IMR-90 (cell line): Measurements from ENCODE around the gene PCARE. TPM values are rescaled to one million over a fixed set of nuclear protein-coding genes. Genes with fewer than 3 reads are reported as not detected.

Experiments used
- ATAC-seq: fragments of 200-7000 bp; cut with Tn5 transposase; 2 replicates; pipeline ENCODE4 v1.9.1; 2020; ENCODE audit warnings: low read depth, mild to moderate bottlenecking, moderate library complexity
- BruUV-seq: library from RNA; stranded (reverse); fragments of 400-500 nt; replicated peaks from 2 replicates; lab custom pipeline; 2021; lab: Mats Ljungman, UMichigan
- CTCF ChIA-PET: fragments of 300-600 bp; formaldehyde crosslinking; extraction: SDS; loops from one replicate; lab custom pipeline; 2021; ENCODE audit warnings: antibody characterized with exemption; lab: Yijun Ruan, JAX
- POLR2A ChIA-PET: fragments of 300-600 bp; sonication (Branson Sonifier 250); formaldehyde crosslinking; loops from one replicate; lab custom pipeline; 2022; ENCODE audit warnings: antibody characterized with exemption; ENCODE audit not compliant: unreplicated experiment; lab: Charles Lee
- DNase-seq: peaks from one replicate; pipeline ENCODE4 v3.0.0; 2013
- H2AFZ ChIP-seq: replicated peaks from 2 replicates; pipeline ENCODE3; 2013; ENCODE audit warnings: low read length, mild to moderate bottlenecking; ENCODE audit not compliant: poor library complexity
- H2AK5ac ChIP-seq: 2 replicates; pipeline ENCODE4 v1.6.1; 2013; ENCODE audit warnings: low read depth, low read length, inconsistent platforms
- H2AK9ac ChIP-seq: replicated peaks from 2 replicates; pipeline ENCODE3; 2013; ENCODE audit warnings: mild to moderate bottlenecking, low read depth, low read length, moderate library complexity; ENCODE audit not compliant: poor library complexity
- H2BK120ac ChIP-seq: 2 replicates; pipeline ENCODE4 v1.6.1; 2013; ENCODE audit warnings: low read depth, low read length, inconsistent platforms
- H2BK15ac ChIP-seq: 3 replicates; pipeline ENCODE4 v1.6.1; 2013; ENCODE audit warnings: low read depth, low read length, inconsistent platforms
- H2BK20ac ChIP-seq: 2 replicates; pipeline ENCODE4 v1.6.1; 2013; ENCODE audit warnings: low read depth, mild to moderate bottlenecking, inconsistent platforms, low read length, moderate library complexity
- H2BK5ac ChIP-seq: 2 replicates; pipeline ENCODE4 v1.6.1; 2013; ENCODE audit warnings: mild to moderate bottlenecking, low read depth, low read length, inconsistent platforms; ENCODE audit not compliant: poor library complexity, severe bottlenecking
- H3K14ac ChIP-seq: replicated peaks from 2 replicates; pipeline ENCODE4 v1.6.1; 2013; ENCODE audit warnings: low read depth, low read length, inconsistent platforms
- H3K18ac ChIP-seq: 2 replicates; pipeline ENCODE4 v1.6.1; 2013; ENCODE audit warnings: low read depth, low read length, control low read depth
- H3K23ac ChIP-seq: 2 replicates; pipeline ENCODE4 v1.6.1; 2013; ENCODE audit warnings: low read depth, low read length, inconsistent platforms
- H3K27ac ChIP-seq: 2 replicates; pipeline ENCODE4 v1.5.1; 2013; ENCODE audit warnings: mild to moderate bottlenecking, control low read depth, low read length; ENCODE audit not compliant: insufficient read depth
- H3K27me3 ChIP-seq: 2 replicates; pipeline ENCODE4 v1.6.1; 2013; ENCODE audit warnings: low read length; ENCODE audit not compliant: control insufficient read depth, insufficient read depth
- H3K36me3 ChIP-seq: 2 replicates; pipeline ENCODE4 v1.6.1; 2013; ENCODE audit warnings: low read length, mixed read lengths; ENCODE audit not compliant: control insufficient read depth, insufficient read depth
- H3K4ac ChIP-seq: 2 replicates; pipeline ENCODE4 v1.6.1; 2013; ENCODE audit warnings: low read depth, low read length, inconsistent platforms
- H3K4me1 ChIP-seq: 2 replicates; pipeline ENCODE4 v1.6.1; 2013; ENCODE audit warnings: low read length, mixed read lengths; ENCODE audit not compliant: control insufficient read depth, insufficient read depth
- H3K4me2 ChIP-seq: 2 replicates; pipeline ENCODE4 v1.6.1; 2013; ENCODE audit warnings: low read depth, mild to moderate bottlenecking, control low read depth, low read length, moderate library complexity
- H3K4me3 ChIP-seq: 2 replicates; pipeline ENCODE4 v1.5.1; 2013; ENCODE audit warnings: low read depth, mild to moderate bottlenecking, control low read depth, low read length, moderate library complexity; ENCODE audit not compliant: insufficient read depth
- H3K56ac ChIP-seq: 2 replicates; pipeline ENCODE4 v1.6.1; 2013; ENCODE audit warnings: low read length, inconsistent platforms; ENCODE audit not compliant: insufficient read depth; ENCODE audit errors: extremely low read depth
- H3K79me1 ChIP-seq, 2 experiments: 2 replicates each; pipeline ENCODE4 v1.6.1; 2013; ENCODE audit warnings: low read length in 2 of 2, inconsistent platforms in 1 of 2, low read depth in 1 of 2
- H3K9ac ChIP-seq: 2 replicates; pipeline ENCODE4 v1.6.1; 2013; ENCODE audit warnings: low read depth, low read length, control low read depth
- H3K9me1 ChIP-seq: 2 replicates; pipeline ENCODE4 v1.6.1; 2013; ENCODE audit warnings: low read length, inconsistent platforms; ENCODE audit not compliant: insufficient read depth
- H3K9me3 ChIP-seq: 2 replicates; pipeline ENCODE4 v1.6.1; 2013; ENCODE audit warnings: low read length; ENCODE audit not compliant: control insufficient read depth, insufficient read depth
- H4K20me1 ChIP-seq: 2 replicates; pipeline ENCODE4 v1.6.1; 2013; ENCODE audit warnings: low read length, inconsistent platforms; ENCODE audit not compliant: insufficient read depth
- H4K5ac ChIP-seq: 2 replicates; pipeline ENCODE4 v1.6.1; 2013; ENCODE audit warnings: mild to moderate bottlenecking, low read depth, low read length, control low read depth
- H4K8ac ChIP-seq, 2 experiments: 2 replicates each; pipeline ENCODE4 v1.6.1; 2013; ENCODE audit warnings: low read depth in 2 of 2, low read length in 2 of 2, control low read depth in 1 of 2, inconsistent platforms in 1 of 2
- H4K91ac ChIP-seq: 2 replicates; pipeline ENCODE4 v1.6.1; 2013; ENCODE audit warnings: low read depth, low read length, inconsistent platforms; ENCODE audit not compliant: insufficient read depth
- BHLHE40 ChIP-seq: fragments of 150-350 bp; IDR thresholded peaks from 2 replicates; pipeline ENCODE4 v1.6.1; 2016; ENCODE audit warnings: mild to moderate bottlenecking, low read depth, low read length
- CEBPB ChIP-seq: IDR thresholded peaks from 2 replicates; pipeline ENCODE4 v1.6.1; 2012; ENCODE audit warnings: low read depth, low read length, improper control_type of control experiment
- CHD1 ChIP-seq: IDR thresholded peaks from 2 replicates; pipeline ENCODE4 v1.6.1; 2012; ENCODE audit warnings: low read depth, low read length, improper control_type of control experiment
- CTCF ChIP-seq: conservative IDR thresholded peaks from 2 replicates; pipeline ENCODE4 v1.5.1; 2012; ENCODE audit warnings: mild to moderate bottlenecking, low read depth, low read length, improper control_type of control experiment
- ELK1 ChIP-seq: fragments of 150-350 bp; IDR thresholded peaks from 2 replicates; pipeline ENCODE4 v1.6.1; 2016; ENCODE audit warnings: low read depth, mild to moderate bottlenecking, low read length, moderate library complexity, borderline replicate concordance
- FOS ChIP-seq: fragments of 150-350 bp; IDR thresholded peaks from 2 replicates; pipeline ENCODE4 v1.6.1; 2016; ENCODE audit warnings: low read depth, low read length
- MAFK ChIP-seq: IDR thresholded peaks from 2 replicates; pipeline ENCODE4 v1.6.1; 2012; ENCODE audit warnings: low read depth, low read length, improper control_type of control experiment
- MAZ ChIP-seq: IDR thresholded peaks from 2 replicates; pipeline ENCODE4 v1.6.1; 2012; ENCODE audit warnings: low read depth, mild to moderate bottlenecking, low read length, improper control_type of control experiment, moderate library complexity, borderline replicate concordance
- MXI1 ChIP-seq: IDR thresholded peaks from 2 replicates; pipeline ENCODE4 v1.6.1; 2012; ENCODE audit warnings: low read depth, mild to moderate bottlenecking, low read length, moderate library complexity, borderline replicate concordance
- NFE2L2 ChIP-seq: fragments of 150-350 bp; IDR thresholded peaks from 2 replicates; pipeline ENCODE4 v1.6.1; 2016; ENCODE audit warnings: low read depth, mild to moderate bottlenecking, low read length
- POLR2A ChIP-seq: IDR thresholded peaks from 2 replicates; pipeline ENCODE4 v1.6.1; 2012; ENCODE audit warnings: mild to moderate bottlenecking, low read depth, low read length
- RAD21 ChIP-seq: IDR thresholded peaks from 2 replicates; pipeline ENCODE4 v1.6.1; 2012; ENCODE audit warnings: low read length, improper control_type of control experiment
- RCOR1 ChIP-seq: IDR thresholded peaks from 2 replicates; pipeline ENCODE4 v1.6.1; 2012; ENCODE audit warnings: mild to moderate bottlenecking, low read length, improper control_type of control experiment; ENCODE audit not compliant: insufficient replicate concordance
- RFX5 ChIP-seq: IDR thresholded peaks from 2 replicates; pipeline ENCODE4 v1.8.0; 2012; ENCODE audit warnings: low read depth, mild to moderate bottlenecking, low read length, moderate library complexity
- SMC3 ChIP-seq: fragments of 150-350 bp; IDR thresholded peaks from 2 replicates; pipeline ENCODE4 v1.6.1; 2016; ENCODE audit warnings: low read depth, mild to moderate bottlenecking, antibody characterized with exemption, low read length, moderate library complexity
- USF2 ChIP-seq: fragments of 150-350 bp; IDR thresholded peaks from 2 replicates; pipeline ENCODE4 v1.6.1; 2017; ENCODE audit warnings: mild to moderate bottlenecking, antibody characterized with exemption, low read length, low read depth
- WGBS, 2 experiments: methylation state at CpG; one replicate each; pipeline versions ENCODE4 v1.1.5 to v1.1.7; 2013; ENCODE audit warnings: missing lambda C conversion rate in 2 of 2; ENCODE audit not compliant: insufficient read length in 1 of 2; ENCODE audit errors: extremely low coverage in 2 of 2; 5-methylcytosine and 5-hydroxymethylcytosine counted together
- dilution Hi-C: fragments of 300-500 bp; cut with HindIII; formaldehyde crosslinking; loops from one replicate; pipeline ENCODE4 v1.14.3; 2018; ENCODE audit warnings: low sequenced_read_pairs; ENCODE audit not compliant: unreplicated experiment
- in situ Hi-C: fragments of 300-500 bp; cut with MboI; formaldehyde crosslinking; loops from 3 replicates; pipeline ENCODE4 v1.14.3; 2019; ENCODE audit warnings: low sequenced_read_pairs, inconsistent platforms, mixed read lengths
- intact Hi-C: fragments of 100-400 bp; cut with micrococcal nuclease; formaldehyde crosslinking; loops from 2 replicates; pipeline ENCODE4 v1.10.0; 2022
- polyA plus RNA-seq, 3 experiments: library from polyadenylated mRNA; depleted of rRNA; stranded (reverse); fragments of >200 nt; gene quantifications; 2 replicates each; pipeline ENCODE4 v1.2.3, GENCODE V29; 2012; ENCODE audit warnings: low replicate concordance in 1 of 3
- total RNA-seq: library from RNA; depleted of rRNA; stranded (reverse); fragments of >200 nt; gene quantifications from 2 replicates; pipeline ENCODE4 v1.2.3, GENCODE V29; 2012

PCARE gene
- total and polyA plus RNA-seq, 2 of the 4 experiments (the other 2 are of a cell fraction) = not detected

GRCh38 chr2:29072971-29073725, 1.2 kb downstream of the PCARE start:
- dilution Hi-C loops = no loop called here
- no peak for ATAC-seq

More at GRCh38 chr2:29072971-29073725, 1.2 kb downstream of the PCARE start:
- Histone ChIP-seq H3K14ac (no peak overlapping the region), H3K4me3 (no peak overlapping the region), H3K18ac (no peak overlapping the region), H3K4me1 (no peaks in the 10 kb centered on the region), H3K27ac (no peak overlapping the region), H2BK5ac (no peak overlapping the region), H4K8ac (no peak overlapping the region), H2AK9ac (no peak overlapping the region), H2BK20ac (no peak overlapping the region), H3K4ac (no peak overlapping the region), H3K9ac (no peak overlapping the region), H4K20me1 (no peaks in the 10 kb centered on the region), H2AK5ac (no peak overlapping the region), H3K9me1 (no peaks in the 10 kb centered on the region), H3K23ac (no peak overlapping the region), H3K4me2 (no peak overlapping the region), H3K79me1 (no peaks in the 10 kb centered on the region), H3K36me3 (no peaks in the 10 kb centered on the region), H3K56ac (no peak overlapping the region), H3K27me3 (peaks cover 6% of the 10 kb centered on the region), H2BK15ac (no peak overlapping the region), H3K9me3 (no peaks in the 10 kb centered on the region; the same call in 1 of the 2 replicates), H2AFZ (no peak overlapping the region), H4K5ac (no peak overlapping the region), H4K91ac (no peak overlapping the region), H2BK120ac (no peak overlapping the region)
- CTCF ChIA-PET = no interaction called here
- in situ Hi-C loops (no loop called here), intact Hi-C loops (no loop called here)
- 81% methylated on average over 2 of the region's 12 CpGs; no CpG with 5 or more reads in 1 of the 2 experiments for WGBS, 2 experiments
- no TSS peak for BruUV-seq
- TF ChIP-seq USF2 = no peak
- TF ChIP-seq MAZ = no peak
- TF ChIP-seq MXI1 = no peak
- TF ChIP-seq MAFK = no peak
- TF ChIP-seq CEBPB = no peak
- no peak for TF ChIP-seq NFE2L2
- TF ChIP-seq ELK1 = no peak
- no peak for TF ChIP-seq BHLHE40
- no peak for TF ChIP-seq CHD1
- no peak for TF ChIP-seq POLR2A
- TF ChIP-seq SMC3 = no peak
- no peak for TF ChIP-seq CTCF
- no peak for TF ChIP-seq RAD21
- TF ChIP-seq FOS = no peak
- no peak for TF ChIP-seq RFX5
- no peak for TF ChIP-seq RCOR1
- DNase-seq = no peak
- POLR2A ChIA-PET = no interaction called here
